Activated naive CD8-positive, alpha-beta T cell treated with anti-CD3 and anti-CD28 coated beads, Interleukin-2, amount 10 ng/mL, durations not matched to agents 7 days and 5 days (primary cell): Measurements from ENCODE around the gene FAM167B. TPM values are rescaled to one million over a fixed set of nuclear protein-coding genes. Genes with fewer than 3 reads are reported as not detected.
"Not testable (repeated sequence)": the region's sequence is repeated elsewhere in the genome, so short reads cannot be mapped to it uniquely, and the experiment has no call there.

ENCODE experiments used
- ATAC-seq: fragments of 150-1000 bp; cut with Tn5 transposase; one replicate; pipeline ENCODE4 v1.10.0; 2021; ENCODE audit warnings: low read depth, moderate library complexity
- POLR2A ChIA-PET: fragments of 350-600 bp; sonication (Branson Sonifier 250); formaldehyde crosslinking; loops from one replicate; lab custom pipeline; 2021; ENCODE audit warnings: antibody characterized with exemption; lab: Charles Lee
- DNase-seq: peaks from one replicate; pipeline ENCODE4 v3.0.0; 2021
- H3K27ac Mint-ChIP-seq: one replicate; pipeline ENCODE4 v1.8.0; 2022; ENCODE audit warnings: mild to moderate bottlenecking, mixed read lengths
- H3K27me3 Mint-ChIP-seq: one replicate; pipeline ENCODE4 v1.8.0; 2022; ENCODE audit warnings: mild to moderate bottlenecking, moderate library complexity, mixed read lengths
- H3K36me3 Mint-ChIP-seq: one replicate; pipeline ENCODE4 v1.8.0; 2021; ENCODE audit warnings: mild to moderate bottlenecking, mixed read lengths
- H3K4me1 Mint-ChIP-seq: one replicate; pipeline ENCODE4 v1.8.0; 2021; ENCODE audit warnings: mixed read lengths
- H3K4me3 Mint-ChIP-seq: one replicate; pipeline ENCODE4 v1.8.0; 2022; ENCODE audit warnings: mild to moderate bottlenecking, moderate library complexity, mixed read lengths
- H3K9me3 Mint-ChIP-seq: one replicate; pipeline ENCODE4 v1.8.0; 2021; ENCODE audit warnings: mixed read lengths
- total RNA-seq, 2 experiments: library from RNA; stranded (reverse); gene quantifications; one replicate each; pipeline ENCODE4 v1.2.3, GENCODE V29; 2021

FAM167B gene
- total RNA-seq, 2 experiments from 2014 or later = 0.88 to 1.1 TPM

- Mint-ChIP-seq H3K9me3 (no peaks in the 10 kb centered on the region), H3K4me3 (peak within 1 kb of the TSS; percentile 99), H3K27ac (peak within 1 kb of the TSS; percentile 99), H3K36me3 (peaks cover 37% of the 10 kb centered on the region), H3K4me1 (peaks cover 55% of the 10 kb centered on the region), H3K27me3 (no peaks in the 10 kb centered on the region)
- POLR2A ChIA-PET = interaction anchor here (0.6 to 7.2 kb wide), 17 partner anchors 12 to 1495 kb away, joined by 3 to 183 read pairs (median 5); partner anchors contain the start of genes CCDC28B, EIF3I, HDAC1 and KPNA6
- DNase-seq (peak; percentile 80), ATAC-seq (peak; percentile 27)
Observed at GRCh38 chr1:32250893-32251716, 4.1 kb downstream of the FAM167B start, which contains the start of gene LCK. LCK (plus strand) TSS chr1:32251265; CDS start chr1:32274330, 23,065 bp downstream.

- DNase-seq (peak; percentile 48), ATAC-seq (peak; percentile 12)
- Mint-ChIP-seq H3K36me3 (peaks cover 53% of the 10 kb centered on the region), H3K27ac (peak overlapping the region; percentile 88), H3K27me3 (no peaks in the 10 kb centered on the region), H3K4me3 (peak overlapping the region; percentile 99), H3K4me1 (peaks cover 44% of the 10 kb centered on the region), H3K9me3 (no peaks in the 10 kb centered on the region)
- POLR2A ChIA-PET = interaction anchor here (0.9 to 3.8 kb wide), 18 partner anchors 8 to 242 kb away, joined by 3 to 20 read pairs (median 6); partner anchors contain the start of genes BSDC1, HDAC1, IQCC and KHDRBS1
Observed at GRCh38 chr1:32255072-32256071, 8.3 kb downstream of the FAM167B start.

GRCh38 chr1:32256473-32257226 lies 9.6 kb downstream of the FAM167B start:
- Mint-ChIP-seq H3K36me3 (peaks cover 53% of the 10 kb centered on the region), H3K4me3 (peak overlapping the region; percentile 87), H3K27ac (peak overlapping the region; percentile 91), H3K9me3 (no peaks in the 10 kb centered on the region), H3K4me1 (peaks cover 41% of the 10 kb centered on the region), H3K27me3 (no peaks in the 10 kb centered on the region)
- POLR2A ChIA-PET = interaction anchor here (1.0 to 16.7 kb wide), 7 partner anchors 6 to 138 kb away, joined by 3 to 183 read pairs (median 15); partner anchors contain the start of genes BSDC1, HDAC1 and LCK
- ATAC-seq (peak; percentile 8), DNase-seq (no peak)

GRCh38 chr1:32257227-32257508 lies 10.1 kb downstream of the FAM167B start:
- H3K36me3 Mint-ChIP-seq = peaks cover 47% of the 10 kb centered on the region
- ATAC-seq (no peak), DNase-seq (no peak)
- H3K4me1 Mint-ChIP-seq = peaks cover 41% of the 10 kb centered on the region
- H3K9me3 Mint-ChIP-seq = no peaks in the 10 kb centered on the region
- POLR2A ChIA-PET = interaction anchor here (2.5 to 16.7 kb wide), 5 partner anchors 6 to 34 kb away, joined by 13 to 183 read pairs (median 20); partner anchors contain the start of genes HDAC1 and LCK
- H3K4me3 Mint-ChIP-seq = peak overlapping the region; percentile 87
- peak overlapping the region; percentile 91 for H3K27ac Mint-ChIP-seq
- no peaks in the 10 kb centered on the region for H3K27me3 Mint-ChIP-seq

GRCh38 chr1:32263236-32263593 lies 16.2 kb downstream of the FAM167B start:
- POLR2A ChIA-PET = interaction anchor here (16.7 kb wide), 1 partner anchor 12 kb away, joined by 183 read pairs; the partner anchor contains the start of gene LCK
- H3K9me3 Mint-ChIP-seq, DNase-seq, H3K27me3 Mint-ChIP-seq, ATAC-seq: not testable (repeated sequence)
- peaks cover 32% of the 10 kb centered on the region for H3K36me3 Mint-ChIP-seq
- peaks cover 41% of the 10 kb centered on the region for H3K4me1 Mint-ChIP-seq
- H3K27ac Mint-ChIP-seq = peak overlapping the region; percentile 85
- peak overlapping the region; percentile 74 for H3K4me3 Mint-ChIP-seq

GRCh38 chr1:32263744-32264143 lies 16.7 kb downstream of the FAM167B start:
- DNase-seq (peak; percentile 39), ATAC-seq (peak; percentile 86)
- Mint-ChIP-seq H3K27ac (peak overlapping the region; percentile 85), H3K27me3 (no peaks in the 10 kb centered on the region), H3K4me1 (peaks cover 39% of the 10 kb centered on the region), H3K4me3 (peak overlapping the region; percentile 74), H3K36me3 (peaks cover 30% of the 10 kb centered on the region), H3K9me3 (no peaks in the 10 kb centered on the region)
- POLR2A ChIA-PET = interaction anchor here (0.8 to 16.7 kb wide), 3 partner anchors 8 to 23 kb away, joined by 6 to 183 read pairs (median 7); partner anchors contain the start of gene LCK

GRCh38 chr1:32265846-32266245 lies 18.8 kb downstream of the FAM167B start:
- DNase-seq (no peak), ATAC-seq (no peak)
- Mint-ChIP-seq H3K36me3 (peaks cover 25% of the 10 kb centered on the region), H3K4me1 (peaks cover 36% of the 10 kb centered on the region), H3K27ac (peak overlapping the region; percentile 87), H3K27me3 (no peaks in the 10 kb centered on the region), H3K4me3 (peak overlapping the region; percentile 59), H3K9me3 (no peaks in the 10 kb centered on the region)
- POLR2A ChIA-PET = interaction anchor here (0.8 to 16.7 kb wide), 5 partner anchors 10 to 66 kb away, joined by 3 to 183 read pairs (median 7); partner anchors contain the start of gene LCK

- H3K4me3 Mint-ChIP-seq = peak overlapping the region; percentile 90
- H3K36me3 Mint-ChIP-seq = peaks cover 34% of the 10 kb centered on the region
- peak; percentile 44 for ATAC-seq
- POLR2A ChIA-PET = interaction anchor here (0.6 to 16.7 kb wide), 5 partner anchors 11 to 54 kb away, joined by 3 to 183 read pairs (median 7); partner anchors contain the start of genes HDAC1 and LCK
- no peaks in the 10 kb centered on the region for H3K27me3 Mint-ChIP-seq
- no peak for DNase-seq
- peaks cover 48% of the 10 kb centered on the region for H3K4me1 Mint-ChIP-seq
- H3K27ac Mint-ChIP-seq = peak overlapping the region; percentile 99
- H3K9me3 Mint-ChIP-seq = no peaks in the 10 kb centered on the region
Observed at GRCh38 chr1:32266921-32267591, 20.0 kb downstream of the FAM167B start.

- Mint-ChIP-seq H3K27ac (peak overlapping the region; percentile 68), H3K4me1 (peaks cover 59% of the 10 kb centered on the region), H3K27me3 (no peaks in the 10 kb centered on the region), H3K36me3 (peaks cover 46% of the 10 kb centered on the region), H3K9me3 (no peaks in the 10 kb centered on the region), H3K4me3 (no peak overlapping the region)
- no peak for ATAC-seq
- no peak for DNase-seq
- POLR2A ChIA-PET = interaction anchor here (0.7 to 16.7 kb wide), 6 partner anchors 11 to 142 kb away, joined by 3 to 183 read pairs (median 4); partner anchors contain the start of gene LCK
Observed at GRCh38 chr1:32269744-32270143, 22.7 kb downstream of the FAM167B start.

GRCh38 chr1:32272557-32273390 lies 25.8 kb downstream of the FAM167B start:
- H3K36me3 Mint-ChIP-seq = peaks cover 51% of the 10 kb centered on the region
- peak overlapping the region; percentile 91 for H3K27ac Mint-ChIP-seq
- peak overlapping the region; percentile 83 for H3K4me3 Mint-ChIP-seq
- POLR2A ChIA-PET = interaction anchor here (0.7 to 16.7 kb wide), 11 partner anchors 8 to 52 kb away, joined by 3 to 183 read pairs (median 5); partner anchors contain the start of genes HDAC1 and LCK
- no peaks in the 10 kb centered on the region for H3K27me3 Mint-ChIP-seq
- DNase-seq = no peak
- peak; percentile 3 for ATAC-seq
- no peaks in the 10 kb centered on the region for H3K9me3 Mint-ChIP-seq
- H3K4me1 Mint-ChIP-seq = peaks cover 54% of the 10 kb centered on the region
